Adipocyte (in vitro differentiated cells): Measurements from ENCODE around the gene FHOD3.
A peak's percentile ranks its signal among the peaks of the same experiment; 100 is the strongest.

Source experiments
- DNase-seq: peaks from one replicate; pipeline ENCODE4 v3.0.0-alpha.2; 2015; ENCODE audit warnings: low read depth
- H3K27me3 ChIP-seq: replicated peaks from 2 replicates; pipeline ENCODE4 v1.7.0; 2013; ENCODE audit warnings: mild to moderate bottlenecking, low read length, moderate library complexity; ENCODE audit not compliant: control insufficient read depth, insufficient read depth
- H3K36me3 ChIP-seq: 2 replicates; pipeline ENCODE4 v1.7.0; 2013; ENCODE audit warnings: low read length, mild to moderate bottlenecking, moderate library complexity; ENCODE audit not compliant: control insufficient read depth, insufficient read depth, severe bottlenecking
- H3K4me1 ChIP-seq: 2 replicates; pipeline ENCODE4 v1.7.0; 2013; ENCODE audit warnings: mild to moderate bottlenecking, low read length, moderate library complexity; ENCODE audit not compliant: control insufficient read depth, insufficient read depth
- H3K4me3 ChIP-seq: 2 replicates; pipeline ENCODE4 v1.7.0; 2013; ENCODE audit warnings: mild to moderate bottlenecking, low read length, moderate library complexity
- H3K9ac ChIP-seq: 2 replicates; pipeline ENCODE4 v1.7.0; 2013; ENCODE audit warnings: mild to moderate bottlenecking, low read length, moderate library complexity
- H3K9me3 ChIP-seq: 2 replicates; pipeline ENCODE4 v1.7.0; 2013; ENCODE audit warnings: mild to moderate bottlenecking, low read length, moderate library complexity; ENCODE audit not compliant: control insufficient read depth

FHOD3 gene

GRCh38 chr18:36388310-36388709 is 90.8 kb downstream of the FHOD3 start:
- H3K9me3 ChIP-seq = no peaks in the 10 kb centered on the region
- H3K4me1 ChIP-seq = no peaks in the 10 kb centered on the region
- no peak overlapping the region for H3K9ac ChIP-seq
- no peaks in the 10 kb centered on the region for H3K36me3 ChIP-seq
- H3K27me3 ChIP-seq = no peaks in the 10 kb centered on the region
- no peak for DNase-seq
- no peak overlapping the region for H3K4me3 ChIP-seq

- Histone ChIP-seq H3K27me3 (no peaks in the 10 kb centered on the region), H3K36me3 (no peaks in the 10 kb centered on the region), H3K4me1 (no peaks in the 10 kb centered on the region), H3K9me3 (no peaks in the 10 kb centered on the region), H3K4me3 (no peak overlapping the region), H3K9ac (no peak overlapping the region)
- DNase-seq = no peak
Measured at GRCh38 chr18:36389027-36389426, 91.5 kb downstream of the FHOD3 start.

GRCh38 chr18:36389811-36390581 is 92.5 kb downstream of the FHOD3 start:
- DNase-seq = no peak
- Histone ChIP-seq H3K36me3 (no peaks in the 10 kb centered on the region), H3K4me1 (no peaks in the 10 kb centered on the region), H3K4me3 (no peak overlapping the region), H3K27me3 (no peaks in the 10 kb centered on the region), H3K9me3 (no peaks in the 10 kb centered on the region), H3K9ac (no peak overlapping the region)

GRCh38 chr18:36391426-36392145 is 94.1 kb downstream of the FHOD3 start:
- H3K4me3 ChIP-seq = no peak overlapping the region
- H3K27me3 ChIP-seq = no peaks in the 10 kb centered on the region
- peaks cover 10% of the 10 kb centered on the region for H3K9me3 ChIP-seq
- H3K36me3 ChIP-seq = no peaks in the 10 kb centered on the region
- H3K9ac ChIP-seq = no peak overlapping the region
- no peak for DNase-seq
- H3K4me1 ChIP-seq = no peaks in the 10 kb centered on the region

DNA sequence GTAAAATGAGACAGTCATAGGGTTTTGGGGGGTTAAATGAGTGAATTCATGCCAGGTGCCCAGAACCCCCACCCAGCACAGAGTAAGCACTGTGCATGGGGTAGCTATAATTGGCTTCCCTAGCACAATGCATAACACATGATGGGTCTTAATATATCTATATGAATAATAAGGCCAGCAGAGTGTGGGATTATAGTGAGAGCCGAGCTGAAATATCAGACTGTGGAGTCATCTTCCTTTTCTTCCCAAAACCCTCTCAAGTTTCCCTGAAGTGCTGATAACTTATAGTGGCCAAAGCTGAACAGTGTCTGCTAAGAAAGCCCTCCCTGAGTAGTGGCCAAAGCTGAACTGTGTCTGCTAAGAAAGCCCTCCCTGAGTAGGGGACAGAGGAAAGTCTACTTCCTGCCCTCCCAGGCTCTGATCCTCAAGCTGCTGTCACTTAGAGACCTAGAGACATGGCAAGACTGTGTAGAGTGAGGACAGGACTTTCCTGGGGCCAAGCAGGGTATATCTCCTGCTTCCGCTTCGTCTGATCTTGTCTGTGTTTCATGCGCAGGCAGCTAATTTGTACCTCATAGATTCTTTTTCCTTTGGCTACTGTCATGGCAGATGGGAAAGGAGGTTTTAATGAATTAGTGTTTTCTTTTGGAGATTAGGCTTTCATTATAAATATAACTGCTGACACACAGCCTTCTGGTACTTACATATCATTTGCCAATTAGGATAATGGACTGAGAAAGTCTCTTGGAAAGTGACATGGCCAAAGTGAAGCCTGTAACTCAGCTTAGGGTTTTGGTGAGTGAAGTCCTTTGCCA is 94.9 kb downstream of the FHOD3 start:
- Histone ChIP-seq H3K9ac (no peak overlapping the region), H3K27me3 (no peaks in the 10 kb centered on the region), H3K4me3 (no peak overlapping the region), H3K4me1 (no peaks in the 10 kb centered on the region), H3K36me3 (no peaks in the 10 kb centered on the region), H3K9me3 (peaks cover 15% of the 10 kb centered on the region)
- peak; percentile 20 for DNase-seq

DNA sequence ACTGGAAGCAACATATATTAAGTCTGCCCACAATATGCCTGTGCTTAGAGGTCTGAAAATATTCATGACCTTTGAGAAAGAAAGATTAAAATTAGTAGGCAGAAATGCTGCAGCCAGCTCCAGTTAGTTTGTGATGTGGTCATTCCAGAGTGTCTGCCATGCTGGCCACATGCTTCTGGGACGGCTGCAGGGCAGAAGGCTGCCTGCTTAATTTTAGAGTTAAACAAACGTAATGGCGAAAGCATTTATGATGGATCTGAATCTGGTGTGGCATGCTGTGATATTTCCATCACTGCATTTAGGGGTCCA is 95.4 kb downstream of the FHOD3 start:
- DNase-seq = peak; percentile 28
- H3K36me3 ChIP-seq = no peaks in the 10 kb centered on the region
- H3K9ac ChIP-seq = no peak overlapping the region
- H3K4me1 ChIP-seq = no peaks in the 10 kb centered on the region
- no peaks in the 10 kb centered on the region for H3K27me3 ChIP-seq
- no peak overlapping the region for H3K4me3 ChIP-seq
- H3K9me3 ChIP-seq = peaks cover 15% of the 10 kb centered on the region

- H3K36me3 ChIP-seq = no peaks in the 10 kb centered on the region
- H3K9ac ChIP-seq = no peak overlapping the region
- DNase-seq = no peak
- peaks cover 15% of the 10 kb centered on the region for H3K9me3 ChIP-seq
- no peak overlapping the region for H3K4me3 ChIP-seq
- no peaks in the 10 kb centered on the region for H3K4me1 ChIP-seq
- no peaks in the 10 kb centered on the region for H3K27me3 ChIP-seq
Measured at GRCh38 chr18:36394486-36394885, 97.0 kb downstream of the FHOD3 start.

DNA sequence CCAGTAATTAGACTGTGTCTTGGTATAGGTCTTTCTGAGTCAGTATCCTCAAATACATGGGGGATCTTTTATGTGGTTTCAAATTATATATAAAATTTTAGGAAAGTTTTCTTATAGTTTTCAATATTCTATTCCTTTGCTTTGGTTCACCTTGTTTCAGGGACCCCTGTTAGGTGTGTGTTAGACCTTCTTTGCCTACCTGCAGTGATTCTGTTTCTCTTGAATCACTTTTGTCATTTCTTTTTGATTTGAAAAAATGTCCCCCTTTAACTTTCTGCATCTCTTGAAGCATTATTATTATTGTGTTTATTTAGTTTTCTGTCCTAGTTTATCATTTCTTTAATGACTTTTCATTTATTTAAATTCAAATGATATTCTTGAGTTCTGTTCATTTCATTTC is 98.7 kb downstream of the FHOD3 start:
- DNase-seq = no peak
- Histone ChIP-seq H3K9ac (no peak overlapping the region), H3K4me1 (no peaks in the 10 kb centered on the region), H3K27me3 (no peaks in the 10 kb centered on the region), H3K4me3 (no peak overlapping the region), H3K36me3 (no peaks in the 10 kb centered on the region), H3K9me3 (peaks cover 15% of the 10 kb centered on the region)

DNA sequence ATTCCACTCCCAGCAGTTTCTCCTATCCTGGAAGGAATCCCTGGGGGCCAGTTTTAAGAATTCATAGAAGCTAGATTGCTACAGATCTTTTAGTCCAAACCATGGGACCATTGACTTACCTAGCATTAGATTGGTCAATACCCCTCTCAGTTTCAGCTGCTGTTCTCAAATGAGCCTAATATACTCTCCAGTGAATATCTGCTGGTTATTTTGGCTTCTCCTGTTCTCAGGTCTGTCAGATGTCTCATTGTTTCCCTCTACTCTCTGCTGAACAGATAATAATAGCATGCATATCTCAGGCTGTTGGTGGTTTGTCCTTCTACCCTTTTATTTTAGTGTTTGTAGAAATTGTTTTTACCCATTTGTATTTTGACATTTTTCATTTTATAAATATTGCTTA is 99.5 kb downstream of the FHOD3 start:
- DNase-seq = no peak
- Histone ChIP-seq H3K9me3 (peaks cover 15% of the 10 kb centered on the region), H3K4me3 (no peak overlapping the region), H3K36me3 (no peaks in the 10 kb centered on the region), H3K27me3 (no peaks in the 10 kb centered on the region), H3K4me1 (no peaks in the 10 kb centered on the region), H3K9ac (no peak overlapping the region)

DNA sequence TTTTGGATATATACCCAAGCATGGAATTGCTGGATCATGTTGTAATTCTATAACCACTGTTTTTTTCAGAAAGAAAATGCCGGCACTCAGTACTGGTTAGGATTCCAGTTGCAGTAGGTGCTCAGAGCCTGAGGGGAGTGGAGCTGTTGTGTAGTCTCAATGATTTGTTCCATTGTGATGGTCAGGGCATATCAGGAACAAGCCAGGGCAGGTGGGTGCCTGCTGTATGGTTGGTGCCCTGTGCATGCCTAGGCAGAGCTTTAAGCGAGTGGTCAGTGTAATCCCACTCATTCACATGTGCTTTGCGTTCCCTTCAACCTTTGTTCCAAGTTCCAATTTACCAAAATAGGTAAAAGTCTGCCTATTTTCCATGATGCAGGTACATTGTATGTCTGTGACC is 100.9 kb downstream of the FHOD3 start:
- no peak overlapping the region for H3K9ac ChIP-seq
- peaks cover 6% of the 10 kb centered on the region for H3K4me1 ChIP-seq
- no peak for DNase-seq

GRCh38 chr18:36399055-36399454 is 101.5 kb downstream of the FHOD3 start:
- no peaks in the 10 kb centered on the region for H3K36me3 ChIP-seq
- H3K9me3 ChIP-seq = peaks cover 15% of the 10 kb centered on the region
- no peaks in the 10 kb centered on the region for H3K27me3 ChIP-seq
- no peak overlapping the region for H3K9ac ChIP-seq
- no peak for DNase-seq
- peaks cover 6% of the 10 kb centered on the region for H3K4me1 ChIP-seq
- no peak overlapping the region for H3K4me3 ChIP-seq

More for the DNA sequence above, 100.9 kb downstream of the FHOD3 start:
- no peak overlapping the region for H3K4me3 ChIP-seq
- H3K27me3 ChIP-seq = no peaks in the 10 kb centered on the region
- peaks cover 15% of the 10 kb centered on the region for H3K9me3 ChIP-seq
- H3K36me3 ChIP-seq = no peaks in the 10 kb centered on the region
